SW 1271 (cell line): ENCODE results near the gene NBPF3.
"Not testable (repeated sequence)": the region's sequence is repeated elsewhere in the genome, so short reads cannot be mapped to it uniquely, and the experiment has no call there.

Experiments used
- DNase-seq, 2 experiments: peaks; one replicate each; lab custom pipeline; 2025; lab: John Stamatoyannopoulos, UW

NBPF3 gene

GRCh38 chr1:21438646-21439312, 1.2 kb upstream of the NBPF3 start:
- DNase-seq: not testable (repeated sequence)

- no peak for DNase-seq
Observed at GRCh38 chr1:21439345-21439720, 604 bp upstream of the NBPF3 start.

DNA sequence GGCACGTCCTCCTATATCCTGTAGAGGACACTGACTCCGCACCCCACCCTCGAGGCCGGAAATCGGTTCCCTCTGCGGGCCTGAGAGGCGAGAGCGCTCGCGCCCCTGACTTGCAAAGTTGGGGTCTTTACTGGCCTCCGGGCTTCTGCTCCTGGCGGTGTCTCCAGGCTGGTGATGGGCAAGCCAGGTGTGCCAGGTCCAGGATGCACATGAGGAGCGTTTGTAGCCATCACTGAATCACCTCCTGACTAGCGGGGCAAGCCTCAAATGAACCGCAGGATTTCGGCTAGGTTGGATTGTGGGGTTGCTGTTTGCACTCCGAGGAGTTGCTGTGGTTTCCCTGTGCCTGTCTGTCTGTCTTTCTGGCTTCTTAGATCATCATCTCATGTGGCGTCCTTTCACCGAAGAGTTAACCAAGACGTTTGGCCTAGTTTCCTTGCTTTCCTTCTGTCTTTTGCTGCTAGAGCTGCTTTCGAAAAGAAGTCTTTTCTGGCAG, 741 bp downstream of the NBPF3 start:
- DNase-seq: not testable (repeated sequence)

DNA sequence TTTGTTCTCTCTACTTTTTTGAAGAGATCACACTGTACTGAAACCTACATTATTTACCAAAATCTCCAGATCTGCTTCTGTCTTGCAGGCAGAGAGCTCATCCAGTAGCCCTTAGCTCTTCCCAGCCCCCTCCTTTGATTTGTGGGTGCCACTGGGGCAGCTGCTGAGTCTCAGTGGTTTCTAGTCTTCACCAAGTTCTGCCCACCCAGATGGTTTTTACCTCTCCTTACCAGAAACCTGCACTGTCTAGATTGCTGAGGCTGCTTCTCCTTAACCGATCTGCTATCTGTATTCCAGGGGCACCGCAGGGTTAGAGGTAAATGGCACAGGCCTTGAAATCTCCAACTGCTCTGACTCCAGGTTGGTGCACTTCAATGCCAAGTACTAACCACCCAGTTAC, 6.7 kb downstream of the NBPF3 start:
- DNase-seq: not testable (repeated sequence)

- DNase-seq: no peak
Observed at GRCh38 chr1:21447311-21447710, 7.4 kb downstream of the NBPF3 start.

- DNase-seq: no peak
Observed at GRCh38 chr1:21449906-21450305, 10.0 kb downstream of the NBPF3 start.

DNA sequence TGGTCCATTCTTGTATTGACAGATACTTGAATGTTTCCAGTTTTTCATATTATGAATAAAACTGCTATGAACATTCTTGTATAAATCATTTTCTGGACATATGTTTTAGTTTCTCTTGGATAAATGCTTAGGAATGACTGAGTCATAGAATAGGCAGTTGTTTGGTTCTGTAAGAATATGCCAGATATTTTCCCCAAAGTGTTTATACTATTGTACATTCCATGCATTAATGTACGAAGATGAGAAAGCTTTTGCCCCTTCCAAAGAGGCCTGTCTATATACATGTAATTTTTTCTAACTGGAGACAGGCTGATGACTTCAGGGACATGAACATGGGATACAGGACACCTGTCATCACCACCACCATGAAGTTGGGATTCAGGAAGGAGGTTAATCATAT, 11.3 kb downstream of the NBPF3 start:
- DNase-seq: peak in 1 of 2 experiments; percentile 6

- no peak for DNase-seq
Observed at GRCh38 chr1:21451981-21452411, 12.1 kb downstream of the NBPF3 start.

- peak in 1 of 2 experiments; percentile 27 for DNase-seq
Observed at GRCh38 chr1:21453964-21454614, 14.2 kb downstream of the NBPF3 start.

- DNase-seq: not testable (repeated sequence)
Observed at GRCh38 chr1:21454904-21455303, 15.0 kb downstream of the NBPF3 start.

- no peak for DNase-seq
Observed at GRCh38 chr1:21457654-21458053, 17.7 kb downstream of the NBPF3 start.

DNA sequence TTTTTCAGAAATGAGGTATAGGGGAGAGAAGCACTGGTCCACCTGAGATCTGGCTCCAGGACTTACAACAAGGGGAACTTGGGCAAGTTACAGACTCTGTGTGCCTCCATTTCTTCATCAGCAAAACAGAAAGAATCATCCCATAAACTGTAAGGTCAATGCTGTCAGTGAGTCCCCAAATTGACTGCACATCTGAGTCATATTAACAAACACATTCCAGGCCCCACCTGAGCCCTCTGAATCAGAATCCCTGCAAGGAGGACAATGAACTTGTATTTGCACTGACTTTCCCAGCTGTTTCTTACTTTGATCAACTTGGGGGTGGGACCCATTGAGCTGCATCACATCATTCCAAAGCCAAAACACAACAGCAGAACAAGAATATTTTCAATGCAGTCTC, 25.2 kb downstream of the NBPF3 start:
- not testable (repeated sequence) for DNase-seq

DNA sequence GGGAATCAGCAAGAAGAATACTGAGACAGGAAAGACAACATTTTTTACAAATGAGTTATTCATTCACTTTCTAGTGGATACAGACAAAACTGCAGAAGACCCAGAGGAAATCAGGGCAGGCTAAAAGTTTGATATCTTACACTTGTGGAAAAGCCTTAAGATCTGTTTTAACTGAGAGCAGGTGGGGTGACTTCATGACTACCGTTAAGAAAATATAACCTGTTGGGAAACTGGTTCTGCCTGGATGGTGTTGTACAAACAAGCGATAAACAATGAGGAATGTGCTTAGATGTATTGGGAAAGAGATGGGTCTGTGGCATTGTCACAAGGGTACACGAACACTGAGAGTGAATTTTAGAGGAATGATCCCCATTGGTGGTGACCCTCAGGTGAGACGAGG, 28.0 kb downstream of the NBPF3 start:
- DNase-seq: not testable (repeated sequence)

DNA sequence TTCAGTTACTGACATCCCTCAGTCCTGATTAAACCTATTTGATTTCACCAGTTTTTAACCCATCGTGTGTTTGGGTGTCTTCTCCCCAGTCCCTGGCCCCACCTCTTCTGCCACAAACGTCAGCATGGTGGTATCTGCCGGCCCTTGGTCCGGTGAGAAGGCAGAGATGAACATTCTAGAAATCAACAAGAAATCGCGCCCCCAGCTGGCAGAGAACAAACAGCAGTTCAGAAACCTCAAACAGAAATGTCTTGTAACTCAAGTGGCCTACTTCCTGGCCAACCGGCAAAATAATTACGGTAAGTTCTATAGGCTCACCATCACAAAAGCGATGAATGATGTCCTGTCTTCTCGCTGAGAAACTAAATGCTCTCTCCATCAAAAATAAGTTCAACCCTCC, 28.7 kb downstream of the NBPF3 start:
- no peak for DNase-seq

- DNase-seq: no peak
Observed at GRCh38 chr1:21469581-21469980, 29.6 kb downstream of the NBPF3 start.

GRCh38 chr1:21472861-21473260, 32.9 kb downstream of the NBPF3 start:
- no peak for DNase-seq

DNA sequence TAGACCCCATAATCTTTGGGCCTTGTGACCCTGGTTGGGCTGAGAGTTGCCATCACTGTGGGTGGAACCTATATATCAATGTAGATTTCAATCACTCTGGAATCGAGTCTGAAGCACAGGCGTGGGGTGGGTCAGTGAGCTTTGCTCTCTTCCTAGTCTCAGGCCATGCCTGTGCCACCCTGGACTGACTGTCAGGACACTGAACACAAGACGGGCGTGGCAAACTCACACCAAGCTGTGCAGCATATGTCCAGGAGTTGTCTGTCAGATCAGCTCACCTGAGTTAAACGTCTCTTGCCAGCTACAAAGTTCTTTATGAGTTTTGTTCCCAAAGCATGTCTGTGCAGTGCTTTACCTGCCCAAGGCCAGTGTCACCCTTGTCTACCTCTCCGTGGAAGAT, 38.4 kb downstream of the NBPF3 start:
- DNase-seq: no peak

GRCh38 chr1:21483881-21484280, 43.9 kb downstream of the NBPF3 start:
- DNase-seq: not testable (repeated sequence)

DNA sequence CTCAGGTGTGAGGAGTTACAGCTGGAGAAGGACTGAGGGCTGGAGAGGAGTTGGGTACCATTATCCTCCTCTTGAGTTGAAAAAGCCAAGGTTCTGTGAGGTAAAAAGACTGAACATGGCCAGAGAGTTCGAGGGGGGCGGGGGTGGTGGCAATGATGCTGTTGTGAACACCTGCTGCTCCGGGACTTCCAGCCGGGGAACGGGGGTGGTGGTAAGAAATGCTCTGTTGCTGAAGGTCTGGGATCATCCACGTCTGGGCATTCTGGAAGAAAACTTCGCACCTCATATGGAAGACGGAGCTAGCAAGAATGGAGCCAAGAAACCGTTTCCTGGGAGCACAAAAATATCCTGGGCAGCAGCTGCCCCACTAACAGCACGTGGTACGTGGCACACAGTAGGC, 49.2 kb downstream of the NBPF3 start:
- DNase-seq: no peak

DNA sequence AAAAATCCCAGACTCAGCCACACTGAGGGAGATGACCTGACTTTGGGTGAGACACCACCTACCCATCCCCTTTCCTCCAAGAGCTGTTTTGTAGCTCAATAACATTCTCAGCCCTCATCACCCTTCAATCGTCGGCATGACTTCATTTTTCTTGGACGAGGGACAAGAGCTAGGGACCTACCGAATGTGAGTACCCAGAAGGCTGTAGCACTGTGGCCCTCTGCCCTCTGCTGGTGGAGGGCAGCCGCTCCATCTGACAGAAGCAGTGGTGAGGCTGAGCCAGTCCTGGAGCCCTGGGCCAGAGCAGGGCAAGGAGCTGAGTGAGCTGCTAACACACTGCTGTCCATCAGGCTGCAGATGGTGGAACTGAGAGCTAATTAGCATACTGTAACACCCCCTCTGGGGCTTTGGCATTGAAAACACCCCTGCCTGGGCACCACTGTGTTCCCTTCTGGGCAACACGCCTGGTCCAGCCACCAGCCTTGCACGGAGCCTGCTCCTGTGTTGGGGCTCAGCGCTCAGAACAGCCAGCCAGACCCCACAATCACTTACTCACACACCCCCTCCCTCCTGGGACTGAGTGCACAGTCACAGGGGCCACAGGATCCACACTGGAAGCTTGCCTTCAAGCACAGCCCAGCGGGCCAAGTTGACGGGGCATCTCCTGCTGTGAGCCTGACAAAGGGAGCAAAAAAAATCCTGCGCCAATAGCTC, 51.0 kb downstream of the NBPF3 start:
- DNase-seq: peak in 1 of 2 experiments; percentile 12

DNA sequence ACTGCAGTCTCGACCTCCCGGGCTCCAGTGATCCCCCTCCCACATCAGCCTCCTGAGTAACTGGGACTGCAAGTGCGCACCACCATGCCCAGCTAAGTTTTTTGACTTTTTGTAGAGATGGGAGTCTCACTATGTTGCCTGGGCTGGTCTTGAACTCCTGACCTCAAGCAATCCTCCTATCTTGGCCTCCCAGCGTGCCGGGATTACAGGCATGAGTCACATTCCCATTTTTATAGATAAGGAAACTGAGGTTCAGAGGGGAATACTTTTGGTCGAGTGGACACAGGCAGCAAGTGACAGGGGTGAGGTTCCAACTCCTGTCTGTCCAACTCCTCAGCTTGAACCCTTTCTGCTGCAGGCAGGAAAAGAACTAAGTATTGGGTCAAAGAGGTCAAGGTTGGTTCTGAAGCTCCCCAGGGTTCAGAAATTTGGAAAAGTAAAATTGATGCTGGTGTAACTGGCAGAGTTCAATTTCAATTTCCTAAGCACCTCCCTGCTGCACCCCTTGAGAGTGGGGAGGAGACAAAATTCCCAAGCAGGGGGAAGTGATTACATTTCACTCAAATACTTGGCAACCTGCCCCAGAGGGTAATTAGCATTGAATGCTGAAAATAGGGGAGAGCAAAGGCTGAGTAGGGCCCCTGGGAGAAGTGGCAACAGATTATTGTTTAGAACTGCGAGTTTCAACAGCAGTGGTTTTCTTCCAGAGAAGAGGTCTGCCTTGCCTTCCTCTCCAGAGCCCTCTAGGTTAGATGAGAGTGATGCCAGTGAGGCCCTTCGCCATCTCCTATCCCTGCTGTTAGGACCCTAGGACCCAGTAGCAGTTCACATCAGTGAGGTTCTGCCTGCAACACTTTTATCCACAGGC, 51.8 kb downstream of the NBPF3 start:
- no peak for DNase-seq

- DNase-seq: no peak
Observed at GRCh38 chr1:21492356-21492625, 52.4 kb downstream of the NBPF3 start.
